ENCODE data around the gene MARCKS.

The MARCKS gene

GRCh38 chr6:113856625-113857555 lies at the start of gene MARCKS:
Gene MARCKS, plus strand, starts transcription at chr6:113857345. Its CDS starts 401 bp downstream, at chr6:113857746.
- DNase-seq = peak; percentile 82

- no peak for DNase-seq
These were observed 47.3 kb upstream of the MARCKS start for GRCh38 chr6:113809826-113810225.

- DNase-seq = no peak
These were observed 44.0 kb upstream of the MARCKS start for GRCh38 chr6:113813142-113813541.

GRCh38 chr6:113818578-113818977 lies 38.6 kb upstream of the MARCKS start:
- DNase-seq = no peak

GRCh38 chr6:113819169-113819830 lies 37.8 kb upstream of the MARCKS start:
- DNase-seq = no peak

- no peak for DNase-seq
These were observed 36.4 kb upstream of the MARCKS start for GRCh38 chr6:113820761-113821160.

- DNase-seq = no peak
These were observed 35.7 kb upstream of the MARCKS start for GRCh38 chr6:113821445-113821844.

- no peak for DNase-seq
These were observed 33.2 kb upstream of the MARCKS start for GRCh38 chr6:113823916-113824315.

GRCh38 chr6:113824411-113824810 lies 32.7 kb upstream of the MARCKS start:
- DNase-seq = no peak

- no peak for DNase-seq
These were observed 32.3 kb upstream of the MARCKS start for GRCh38 chr6:113824866-113825265.

GRCh38 chr6:113825781-113826180 lies 31.4 kb upstream of the MARCKS start:
- peak; percentile 64 for DNase-seq

- DNase-seq = no peak
These were observed 28.0 kb upstream of the MARCKS start for GRCh38 chr6:113828984-113829695.

- DNase-seq = no peak
These were observed 27.5 kb upstream of the MARCKS start for GRCh38 chr6:113829696-113830045.

- DNase-seq = no peak
These were observed 27.0 kb upstream of the MARCKS start for GRCh38 chr6:113830140-113830539.

GRCh38 chr6:113833537-113833936 lies 23.6 kb upstream of the MARCKS start:
- no peak for DNase-seq

GRCh38 chr6:113837170-113837569 lies 20.0 kb upstream of the MARCKS start:
- no peak for DNase-seq

- DNase-seq = no peak
These were observed 15.0 kb upstream of the MARCKS start for GRCh38 chr6:113842165-113842564.

GRCh38 chr6:113843500-113844073 lies 13.6 kb upstream of the MARCKS start:
- DNase-seq = no peak

- no peak for DNase-seq
These were observed 10.6 kb upstream of the MARCKS start for GRCh38 chr6:113846577-113846976.

GRCh38 chr6:113847447-113847846 lies 9.7 kb upstream of the MARCKS start:
- no peak for DNase-seq

GRCh38 chr6:113848280-113848679 lies 8.9 kb upstream of the MARCKS start:
- DNase-seq = no peak

- DNase-seq = no peak
These were observed 8.3 kb upstream of the MARCKS start for GRCh38 chr6:113848811-113849210.

- DNase-seq = no peak
These were observed 3.9 kb upstream of the MARCKS start for GRCh38 chr6:113853252-113853651.

All from NCI-H1092 (cell line).